ENCODE measurements around the gene EEIG1.

DNA sequence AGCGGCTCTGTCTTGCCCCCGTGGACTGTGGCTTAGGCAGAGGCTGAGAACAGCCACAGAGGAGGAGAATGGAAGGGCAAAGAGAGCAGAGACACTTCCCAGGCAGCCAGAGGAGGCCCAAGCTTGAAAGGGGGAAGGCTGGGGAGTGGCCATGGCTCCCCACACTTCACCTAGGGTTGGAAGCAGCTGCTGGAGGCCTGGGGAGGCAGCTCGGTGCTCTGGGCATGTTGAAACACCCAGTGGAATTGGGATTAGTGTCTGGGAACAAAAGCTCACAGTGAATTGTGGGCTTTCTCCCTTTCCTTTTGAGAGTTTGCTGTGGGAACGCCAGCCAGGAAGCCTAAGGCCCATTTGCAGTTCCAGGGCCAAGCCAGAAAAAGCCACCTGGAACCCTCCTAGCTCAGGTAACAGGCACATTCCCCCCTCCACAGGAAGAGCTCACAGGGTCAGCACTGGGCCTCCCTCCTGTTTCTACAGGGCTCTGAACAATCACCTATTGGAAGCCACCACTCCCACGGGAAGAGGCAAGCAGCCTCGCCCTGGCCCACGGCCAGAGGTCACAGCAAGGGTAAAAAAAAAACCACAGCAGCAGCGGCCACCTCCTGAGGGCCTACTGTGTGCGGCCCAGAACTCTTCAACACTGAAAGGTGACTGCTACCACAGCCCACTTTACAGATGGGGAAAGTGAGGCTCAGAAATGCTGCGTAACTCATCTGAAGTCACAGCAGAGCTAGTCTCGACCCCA is 20.2 kb downstream of the EEIG1 start:
- TF ChIP-seq, protein P1, sequence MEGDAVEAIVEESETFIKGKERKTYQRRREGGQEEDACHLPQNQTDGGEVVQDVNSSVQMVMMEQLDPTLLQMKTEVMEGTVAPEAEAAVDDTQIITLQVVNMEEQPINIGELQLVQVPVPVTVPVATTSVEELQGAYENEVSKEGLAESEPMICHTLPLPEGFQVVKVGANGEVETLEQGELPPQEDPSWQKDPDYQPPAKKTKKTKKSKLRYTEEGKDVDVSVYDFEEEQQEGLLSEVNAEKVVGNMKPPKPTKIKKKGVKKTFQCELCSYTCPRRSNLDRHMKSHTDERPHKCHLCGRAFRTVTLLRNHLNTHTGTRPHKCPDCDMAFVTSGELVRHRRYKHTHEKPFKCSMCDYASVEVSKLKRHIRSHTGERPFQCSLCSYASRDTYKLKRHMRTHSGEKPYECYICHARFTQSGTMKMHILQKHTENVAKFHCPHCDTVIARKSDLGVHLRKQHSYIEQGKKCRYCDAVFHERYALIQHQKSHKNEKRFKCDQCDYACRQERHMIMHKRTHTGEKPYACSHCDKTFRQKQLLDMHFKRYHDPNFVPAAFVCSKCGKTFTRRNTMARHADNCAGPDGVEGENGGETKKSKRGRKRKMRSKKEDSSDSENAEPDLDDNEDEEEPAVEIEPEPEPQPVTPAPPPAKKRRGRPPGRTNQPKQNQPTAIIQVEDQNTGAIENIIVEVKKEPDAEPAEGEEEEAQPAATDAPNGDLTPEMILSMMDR (IDR thresholded peaks at IDR 0.05; ENCODE audit: low read length), result no peak
- no peak for TF ChIP-seq EZH2 (optimal IDR thresholded peaks at IDR 0.05; ENCODE audit: low read depth, low read length)

Data from MM.1S (cell line).